ENCODE results near the gene LAG3.
"Not testable (repeated sequence)": the region's sequence is repeated elsewhere in the genome, so short reads cannot be mapped to it uniquely, and the experiment has no call there.

The LAG3 gene

GRCh38 chr12:6772331-6772695, at the start of gene LAG3:
Gene LAG3 (plus strand): TSS chr12:6772520. CDS start chr12:6772853, 333 bp downstream.
- DNase-seq, result peak; percentile 66

- no peak for DNase-seq
Measured at GRCh38 chr12:6722863-6723262, 49.5 kb upstream of the LAG3 start.

GRCh38 chr12:6723607-6724408, 48.5 kb upstream of the LAG3 start, which contains the start of gene COPS7A:
Gene COPS7A (plus strand): TSS chr12:6724046. CDS start chr12:6724657, 611 bp downstream.
- DNase-seq, result peak; percentile 98

GRCh38 chr12:6724409-6724797, 47.9 kb upstream of the LAG3 start:
- peak; percentile 26 for DNase-seq

GRCh38 chr12:6725350-6725749, 47.0 kb upstream of the LAG3 start:
- no peak for DNase-seq

- DNase-seq, result no peak
Measured at GRCh38 chr12:6729186-6729585, 43.1 kb upstream of the LAG3 start.

- DNase-seq, result no peak
Measured at GRCh38 chr12:6730169-6730568, 42.2 kb upstream of the LAG3 start.

- DNase-seq, result no peak
Measured at GRCh38 chr12:6734506-6735387, 37.6 kb upstream of the LAG3 start.

GRCh38 chr12:6735448-6736191, 36.7 kb upstream of the LAG3 start:
- DNase-seq, result peak; percentile 28

GRCh38 chr12:6736754-6737153, 35.6 kb upstream of the LAG3 start:
- DNase-seq, result no peak

- DNase-seq, result not testable (repeated sequence)
Measured at GRCh38 chr12:6742080-6742479, 30.2 kb upstream of the LAG3 start.

GRCh38 chr12:6742834-6743233, 29.5 kb upstream of the LAG3 start:
- no peak for DNase-seq

GRCh38 chr12:6743300-6743699, 29.0 kb upstream of the LAG3 start:
- peak; percentile 30 for DNase-seq

- no peak for DNase-seq
Measured at GRCh38 chr12:6745741-6746525, 26.4 kb upstream of the LAG3 start.

GRCh38 chr12:6747216-6747615, 25.1 kb upstream of the LAG3 start:
- DNase-seq, result no peak

GRCh38 chr12:6748761-6749160, 23.6 kb upstream of the LAG3 start:
- no peak for DNase-seq

GRCh38 chr12:6750506-6750905, 21.8 kb upstream of the LAG3 start:
- DNase-seq, result no peak

GRCh38 chr12:6751767-6752166, 20.6 kb upstream of the LAG3 start:
- no peak for DNase-seq

- DNase-seq, result peak; percentile 28
Measured at GRCh38 chr12:6752167-6752920, 20.0 kb upstream of the LAG3 start.

- peak; percentile 98 for DNase-seq
Measured at GRCh38 chr12:6752921-6753771, 19.2 kb upstream of the LAG3 start, which contains the start of gene MLF2. Gene MLF2 (minus strand): TSS chr12:6753141. CDS start chr12:6752334, 807 bp downstream.

Data from stimulated activated CD4-positive, alpha-beta T cell treated with anti-CD3 and anti-CD28 coated beads, Interleukin-1b, Interleukin-23, amount 100 ng/mL, for 48 hours (primary cell).